Measurements from ENCODE around the gene HLA-DQB1.
"Not testable (repeated sequence)": the region's sequence is repeated elsewhere in the genome, so short reads cannot be mapped to it uniquely, and the experiment has no call there.

The HLA-DQB1 gene

DNA sequence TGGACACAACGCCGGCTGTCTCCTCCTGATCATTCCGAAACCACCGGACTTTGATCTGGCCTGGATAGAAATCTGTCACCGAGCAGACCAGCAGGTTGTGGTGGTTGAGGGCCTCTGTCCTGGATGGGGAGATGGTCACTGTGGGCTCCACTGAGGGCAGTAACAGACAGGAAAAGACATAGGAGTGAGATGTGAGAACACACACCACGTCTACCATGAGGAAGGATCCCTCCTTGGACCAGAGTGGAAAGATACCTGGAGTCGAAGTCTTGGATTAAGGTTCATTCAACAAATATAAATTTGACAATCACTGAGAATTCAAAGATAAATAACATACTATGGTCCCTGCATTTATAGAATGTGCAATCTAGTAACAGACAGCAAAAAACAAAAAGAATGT is 4.4 kb downstream of the HLA-DQB1 start:
- TF ChIP-seq, protein P1, sequence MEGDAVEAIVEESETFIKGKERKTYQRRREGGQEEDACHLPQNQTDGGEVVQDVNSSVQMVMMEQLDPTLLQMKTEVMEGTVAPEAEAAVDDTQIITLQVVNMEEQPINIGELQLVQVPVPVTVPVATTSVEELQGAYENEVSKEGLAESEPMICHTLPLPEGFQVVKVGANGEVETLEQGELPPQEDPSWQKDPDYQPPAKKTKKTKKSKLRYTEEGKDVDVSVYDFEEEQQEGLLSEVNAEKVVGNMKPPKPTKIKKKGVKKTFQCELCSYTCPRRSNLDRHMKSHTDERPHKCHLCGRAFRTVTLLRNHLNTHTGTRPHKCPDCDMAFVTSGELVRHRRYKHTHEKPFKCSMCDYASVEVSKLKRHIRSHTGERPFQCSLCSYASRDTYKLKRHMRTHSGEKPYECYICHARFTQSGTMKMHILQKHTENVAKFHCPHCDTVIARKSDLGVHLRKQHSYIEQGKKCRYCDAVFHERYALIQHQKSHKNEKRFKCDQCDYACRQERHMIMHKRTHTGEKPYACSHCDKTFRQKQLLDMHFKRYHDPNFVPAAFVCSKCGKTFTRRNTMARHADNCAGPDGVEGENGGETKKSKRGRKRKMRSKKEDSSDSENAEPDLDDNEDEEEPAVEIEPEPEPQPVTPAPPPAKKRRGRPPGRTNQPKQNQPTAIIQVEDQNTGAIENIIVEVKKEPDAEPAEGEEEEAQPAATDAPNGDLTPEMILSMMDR (conservative IDR thresholded peaks at IDR 0.05; ENCODE audit: control insufficient read depth, insufficient read depth, low read depth, low read length): no peak
- no peak for DNase-seq (ENCODE audit: low read depth)
- H3K4me3 ChIP-seq (ENCODE audit: control insufficient read depth, low read depth, low read length): no peak overlapping the region

DNA sequence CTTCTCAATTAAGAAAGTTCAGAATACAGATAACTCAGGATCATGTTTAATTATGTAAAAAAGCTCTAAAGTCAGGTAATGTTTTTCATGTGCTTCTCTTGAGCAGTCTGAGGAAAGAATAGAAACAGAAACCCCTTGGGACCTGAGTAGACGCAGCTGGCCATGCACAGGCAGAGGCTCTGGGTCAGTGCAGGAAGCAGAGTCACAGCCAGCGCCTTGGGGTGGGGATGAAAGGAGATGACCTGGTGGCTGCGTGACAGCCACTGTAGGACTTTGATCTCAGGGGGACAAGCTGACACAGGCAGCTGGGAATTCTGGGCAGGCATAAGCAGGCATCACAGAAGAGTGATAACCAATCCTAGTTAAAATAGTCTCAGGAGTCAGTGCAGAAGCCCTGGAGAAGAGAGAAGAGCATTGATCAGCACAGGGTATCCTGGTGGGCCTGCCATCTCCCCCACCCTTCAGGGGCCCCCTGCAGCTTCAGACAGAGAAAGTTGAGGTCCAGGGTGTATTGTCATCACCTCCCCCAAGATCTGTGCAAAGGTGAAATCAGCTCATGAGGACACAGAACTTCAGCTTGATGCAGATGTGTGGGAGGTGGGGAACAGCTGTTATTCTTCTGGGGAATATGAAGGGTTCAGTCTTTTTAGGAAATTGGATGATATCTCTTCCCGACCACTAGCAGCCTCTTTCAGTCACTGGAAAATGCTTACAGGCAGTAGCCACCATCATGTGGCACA is 6.4 kb downstream of the HLA-DQB1 start:
- DNase-seq (ENCODE audit: low read depth): no peak
- no peak overlapping the region for H3K4me3 ChIP-seq (ENCODE audit: control insufficient read depth, low read depth, low read length)
- TF ChIP-seq, protein P1 (conservative IDR thresholded peaks at IDR 0.05; ENCODE audit: control insufficient read depth, insufficient read depth, low read depth, low read length): no peak

DNA sequence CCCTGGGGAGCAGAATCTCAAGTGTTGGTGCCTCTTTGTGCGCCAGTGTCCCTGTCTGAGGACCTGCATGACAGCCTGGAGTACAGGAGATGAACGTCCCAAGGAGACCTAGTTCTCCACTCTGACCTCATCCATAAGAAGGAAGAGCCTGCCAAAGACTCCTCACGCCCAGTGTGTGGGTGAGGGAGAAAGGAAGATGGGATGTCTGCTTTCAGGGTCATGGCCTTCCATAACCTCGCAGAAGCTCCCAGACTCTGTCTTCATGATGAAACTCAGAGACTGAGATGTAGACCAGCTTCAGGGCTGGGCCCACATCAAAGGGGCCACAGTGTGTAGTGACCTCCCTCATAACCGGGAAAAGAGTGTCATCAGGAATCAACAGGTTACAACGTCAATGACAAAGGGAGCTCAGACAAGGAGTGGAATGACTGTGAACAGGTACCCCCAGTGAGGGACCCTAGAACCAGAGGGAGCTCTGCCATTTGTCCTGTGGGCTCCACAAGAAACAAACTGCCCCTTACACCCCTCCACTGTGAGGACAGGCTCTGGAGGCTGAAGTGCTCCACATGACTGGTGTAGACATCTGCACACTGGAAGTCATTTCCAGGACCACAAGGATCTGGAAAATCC is 8.1 kb downstream of the HLA-DQB1 start:
- DNase-seq (ENCODE audit: low read depth): no peak
- TF ChIP-seq, protein P1 (conservative IDR thresholded peaks at IDR 0.05; ENCODE audit: control insufficient read depth, insufficient read depth, low read depth, low read length): no peak
- H3K4me3 ChIP-seq (ENCODE audit: control insufficient read depth, low read depth, low read length): no peak overlapping the region

DNA sequence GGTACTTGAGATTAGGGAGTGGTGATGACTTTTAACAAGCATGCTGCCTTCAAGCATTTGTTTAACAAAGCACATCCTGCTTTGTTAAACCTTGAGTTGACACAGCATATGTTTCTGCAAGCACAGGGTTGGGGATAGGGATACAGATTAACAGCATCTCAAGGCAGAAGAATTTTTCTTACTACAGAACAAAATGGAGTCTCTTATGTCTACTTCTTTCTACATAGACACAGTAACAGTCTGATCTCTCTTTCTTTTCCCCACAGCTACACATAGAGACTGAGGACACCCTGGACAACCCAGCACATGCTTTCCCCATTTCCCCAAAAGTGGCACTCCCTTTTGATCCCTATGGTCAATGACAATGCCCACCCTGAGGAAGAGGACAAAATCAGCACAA is 8.6 kb downstream of the HLA-DQB1 start:
- DNase-seq (ENCODE audit: low read depth): not testable (repeated sequence)

DNA sequence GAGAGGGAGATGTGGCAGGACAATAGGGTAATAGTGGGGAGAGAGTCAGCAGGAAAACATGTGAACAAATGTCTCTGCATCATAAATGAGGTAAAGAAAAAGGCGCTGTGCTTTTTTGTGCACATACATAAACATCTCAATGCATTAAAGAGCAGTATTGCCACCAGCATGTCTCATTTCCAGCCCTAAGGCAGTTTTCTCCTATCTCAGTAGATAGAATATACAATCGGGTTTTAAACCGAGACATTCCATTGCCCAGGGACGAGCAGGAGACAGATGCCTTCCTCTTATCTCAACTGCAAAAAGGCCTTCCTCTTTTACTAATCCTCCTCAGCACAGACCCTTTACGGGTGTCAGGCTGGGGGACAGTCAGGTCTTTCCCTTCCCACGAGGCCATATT is 9.1 kb downstream of the HLA-DQB1 start:
- not testable (repeated sequence) for DNase-seq (ENCODE audit: low read depth); H3K4me3 ChIP-seq (ENCODE audit: control insufficient read depth, low read depth, low read length)

More for the DNA sequence above, 8.6 kb downstream of the HLA-DQB1 start:
- H3K4me3 ChIP-seq (ENCODE audit: control insufficient read depth, low read depth, low read length): not testable (repeated sequence)

DNA sequence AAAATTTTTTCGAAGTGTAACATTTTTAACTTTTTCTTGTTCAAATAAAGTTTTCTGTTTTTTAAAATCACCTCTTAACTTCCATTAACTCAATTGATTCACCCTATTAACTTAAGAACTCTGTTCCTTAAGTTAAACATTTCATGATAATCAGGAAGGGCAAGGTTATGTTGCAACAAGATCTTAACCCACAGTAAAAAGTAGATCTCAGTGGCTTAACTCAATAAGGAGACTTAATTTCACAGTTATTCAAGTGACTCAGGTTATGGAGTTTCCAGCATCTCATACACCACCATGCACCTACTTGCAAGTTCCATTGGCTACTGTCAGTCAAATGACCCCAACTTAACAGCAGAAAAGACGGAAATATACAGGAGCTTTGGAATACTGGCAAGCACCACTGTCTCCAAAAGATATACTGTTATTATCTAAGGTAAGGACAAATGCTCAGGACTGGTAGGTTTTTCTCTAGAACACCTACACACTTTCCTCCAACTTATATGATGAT is 11.2 kb downstream of the HLA-DQB1 start:
- H3K4me3 ChIP-seq (ENCODE audit: control insufficient read depth, low read depth, low read length): no peak overlapping the region
- TF ChIP-seq, protein P1 (conservative IDR thresholded peaks at IDR 0.05; ENCODE audit: control insufficient read depth, insufficient read depth, low read depth, low read length): no peak
- no peak for DNase-seq (ENCODE audit: low read depth)

DNA sequence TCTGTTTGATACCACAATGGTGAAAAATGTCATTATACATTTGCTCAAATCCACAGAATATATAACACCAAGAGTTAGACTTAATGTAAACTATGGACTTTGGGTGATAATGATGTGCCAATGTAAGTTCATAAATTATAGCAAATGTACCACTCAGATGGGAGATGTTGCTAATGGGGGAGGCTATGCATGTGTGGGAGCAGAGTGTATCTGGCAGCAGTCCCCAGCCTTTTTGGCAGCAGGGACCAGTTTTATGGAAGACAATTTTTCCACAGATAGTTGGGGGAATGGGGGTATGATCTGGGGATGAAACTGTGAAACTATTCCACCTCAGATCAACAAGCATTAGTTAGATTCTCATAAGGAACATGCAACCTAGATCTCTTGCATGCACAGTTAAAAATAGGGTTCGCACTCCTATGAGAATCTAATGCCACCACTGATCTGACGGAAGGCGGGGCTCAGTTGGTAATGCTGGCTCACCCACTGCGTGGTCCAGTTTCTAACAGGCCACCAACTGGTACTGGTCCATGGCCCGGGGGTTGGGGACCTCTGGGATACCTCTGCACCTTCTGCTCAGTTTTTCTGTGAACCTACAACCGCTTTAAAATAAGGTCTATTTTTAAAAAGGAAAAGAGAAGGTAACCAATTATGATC is 21.3 kb downstream of the HLA-DQB1 start:
- DNase-seq (ENCODE audit: low read depth): no peak
- TF ChIP-seq, protein P1 (conservative IDR thresholded peaks at IDR 0.05; ENCODE audit: control insufficient read depth, insufficient read depth, low read depth, low read length): no peak
- H3K4me3 ChIP-seq (ENCODE audit: control insufficient read depth, low read depth, low read length): no peak overlapping the region

Data from fibroblast of mammary gland (primary cell).